ENCODE data around the gene IBA57.

The IBA57 gene

GRCh38 chr1:228165372-228166169 lies at the start of gene IBA57:
Gene IBA57 (plus strand): TSS chr1:228165804. CDS start chr1:228165817, 13 bp downstream.
- peak; percentile 99 for DNase-seq

- DNase-seq, result no peak
Observed at GRCh38 chr1:228117335-228117734, 48.3 kb upstream of the IBA57 start.

DNA sequence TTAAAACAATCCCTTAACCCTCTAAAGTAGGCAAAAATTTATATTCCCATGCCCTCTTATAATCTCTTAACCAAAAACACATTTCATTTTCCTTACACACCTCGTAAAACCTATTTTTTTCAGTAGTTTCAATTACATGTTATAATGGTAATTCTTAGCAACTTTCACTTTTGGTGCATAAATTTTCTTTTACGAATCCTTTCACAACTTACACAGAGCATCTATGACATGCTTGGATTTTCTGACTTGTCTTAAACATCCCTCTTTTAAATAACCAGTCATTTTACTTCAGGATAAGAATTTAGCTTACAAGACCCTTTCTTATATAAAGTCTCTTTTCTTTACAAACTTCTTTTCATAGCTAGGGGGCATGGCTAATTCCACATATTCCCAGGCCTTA lies 47.6 kb upstream of the IBA57 start:
- DNase-seq, result no peak

DNA sequence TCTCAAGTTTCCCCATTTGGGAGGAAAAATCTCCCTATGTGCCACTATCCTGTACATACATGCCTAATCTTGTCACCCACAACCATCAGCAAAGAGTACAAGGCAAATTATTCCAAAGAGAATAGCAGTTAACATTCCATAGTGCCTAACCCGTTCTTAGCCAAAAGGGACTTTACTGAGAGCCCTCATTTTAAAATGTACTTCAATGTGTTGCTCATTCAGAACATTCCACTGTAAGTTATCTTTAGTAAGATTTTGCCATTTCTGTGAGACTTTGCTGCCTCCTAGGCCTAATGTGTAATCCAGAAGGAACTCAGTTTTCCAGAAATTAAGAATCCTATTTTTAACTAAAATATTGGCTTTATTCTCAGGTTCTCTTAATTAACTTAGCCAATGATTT lies 45.3 kb upstream of the IBA57 start:
- DNase-seq, result no peak

- DNase-seq, result no peak
Observed at GRCh38 chr1:228120857-228121489, 44.6 kb upstream of the IBA57 start.

- no peak for DNase-seq
Observed at GRCh38 chr1:228122921-228123441, 42.6 kb upstream of the IBA57 start.

- no peak for DNase-seq
Observed at GRCh38 chr1:228123505-228123904, 42.1 kb upstream of the IBA57 start.

DNA sequence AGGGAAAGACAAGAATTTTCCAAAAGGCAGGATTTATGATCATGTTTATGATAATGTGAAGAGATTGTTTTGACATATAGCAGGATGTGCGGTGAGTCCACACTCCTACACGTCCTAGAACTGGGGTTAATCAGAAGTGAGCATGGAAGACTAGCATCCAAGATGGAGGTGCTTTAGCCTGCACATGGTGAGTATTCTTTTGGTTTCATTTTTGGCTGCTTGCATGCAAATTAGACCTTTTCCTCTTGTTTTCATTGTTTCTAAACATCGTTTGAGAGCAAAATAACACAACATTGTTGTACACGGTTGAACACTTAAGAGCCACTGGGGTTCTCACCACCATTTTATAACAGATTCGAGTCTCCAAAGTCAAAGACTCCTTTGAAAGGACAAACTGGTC lies 40.4 kb upstream of the IBA57 start:
- no peak for DNase-seq

DNA sequence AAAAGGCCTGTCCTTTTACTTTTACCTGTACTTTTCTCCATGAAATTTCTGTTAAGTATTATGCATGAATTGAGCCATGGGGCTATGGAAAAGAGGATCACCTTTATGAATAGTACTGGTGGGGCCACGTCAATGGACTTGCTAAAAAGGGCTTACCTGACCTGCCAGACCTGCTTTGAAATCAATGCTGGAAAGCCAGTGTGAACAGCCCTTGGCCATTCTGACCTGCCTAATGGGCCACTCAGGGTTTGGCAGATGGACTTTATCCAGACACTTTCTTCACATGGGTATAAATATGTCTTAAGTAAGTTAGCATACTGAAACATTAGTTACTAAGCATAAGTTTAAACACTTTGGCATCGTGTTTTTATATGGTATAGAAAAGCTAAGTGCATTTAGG lies 33.8 kb upstream of the IBA57 start:
- DNase-seq, result no peak

DNA sequence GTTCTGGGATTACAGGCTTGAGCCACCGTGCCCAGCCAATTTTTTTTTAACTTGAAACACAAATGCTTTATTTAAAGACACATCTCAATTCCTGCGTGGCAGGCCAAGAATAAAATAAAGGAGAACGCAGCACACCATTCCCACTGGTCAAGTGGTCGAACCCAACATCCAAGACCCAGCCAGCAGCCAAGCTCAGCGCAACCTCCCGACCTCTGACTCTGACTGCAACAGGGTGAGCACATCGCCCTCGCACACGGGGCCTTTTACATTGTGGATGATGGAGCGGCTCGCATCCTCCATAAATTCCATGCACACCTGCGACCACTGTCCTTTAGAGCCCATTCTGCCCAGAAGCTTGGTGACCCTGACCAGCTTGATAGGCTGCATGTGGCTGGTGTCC lies 31.0 kb upstream of the IBA57 start:
- DNase-seq, result no peak

DNA sequence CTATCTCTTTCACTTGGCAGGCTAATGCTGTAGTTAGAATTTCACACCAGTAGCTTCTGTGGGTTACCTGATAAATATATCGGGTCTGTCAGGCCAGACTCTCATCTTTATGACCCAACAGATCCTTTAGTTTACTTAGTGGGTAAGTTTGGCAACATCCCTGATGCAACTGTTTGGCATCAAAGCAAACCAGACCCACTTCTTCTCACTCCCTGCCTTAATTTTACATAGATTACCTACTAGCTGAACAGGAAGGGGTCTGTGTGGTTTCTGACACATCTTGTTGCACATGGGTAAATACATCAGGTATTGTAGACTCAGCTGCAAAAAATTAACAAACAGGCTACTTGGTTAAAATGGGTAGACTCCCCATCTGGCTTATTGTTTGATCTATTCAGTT lies 28.7 kb upstream of the IBA57 start:
- DNase-seq, result no peak

DNA sequence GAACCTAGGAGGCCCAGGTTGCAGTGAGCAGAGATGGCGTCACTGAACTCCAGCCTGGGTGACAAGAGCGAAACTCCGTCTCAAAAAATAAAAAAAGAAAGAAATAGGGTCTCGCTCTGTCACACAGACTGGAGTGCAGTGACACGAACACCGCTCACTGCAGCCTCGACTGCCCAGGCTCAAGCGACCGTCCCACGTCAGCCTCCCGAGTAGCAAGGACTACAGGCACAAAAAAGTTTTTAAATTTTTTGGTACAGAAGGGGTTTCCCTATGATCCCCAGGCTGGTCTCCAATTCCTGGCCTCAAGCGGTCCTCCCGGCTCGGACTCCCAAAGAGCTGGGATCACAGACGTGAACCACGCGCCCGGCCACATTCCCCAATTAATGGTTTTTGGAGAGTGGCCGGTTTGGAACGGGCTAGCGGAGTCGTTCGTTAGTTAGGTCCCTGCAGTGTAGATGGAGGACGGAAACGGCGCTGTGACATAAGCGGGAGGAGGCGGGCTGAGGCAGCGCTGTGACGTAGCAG lies 26.1 kb upstream of the IBA57 start:
- DNase-seq, result no peak

DNA sequence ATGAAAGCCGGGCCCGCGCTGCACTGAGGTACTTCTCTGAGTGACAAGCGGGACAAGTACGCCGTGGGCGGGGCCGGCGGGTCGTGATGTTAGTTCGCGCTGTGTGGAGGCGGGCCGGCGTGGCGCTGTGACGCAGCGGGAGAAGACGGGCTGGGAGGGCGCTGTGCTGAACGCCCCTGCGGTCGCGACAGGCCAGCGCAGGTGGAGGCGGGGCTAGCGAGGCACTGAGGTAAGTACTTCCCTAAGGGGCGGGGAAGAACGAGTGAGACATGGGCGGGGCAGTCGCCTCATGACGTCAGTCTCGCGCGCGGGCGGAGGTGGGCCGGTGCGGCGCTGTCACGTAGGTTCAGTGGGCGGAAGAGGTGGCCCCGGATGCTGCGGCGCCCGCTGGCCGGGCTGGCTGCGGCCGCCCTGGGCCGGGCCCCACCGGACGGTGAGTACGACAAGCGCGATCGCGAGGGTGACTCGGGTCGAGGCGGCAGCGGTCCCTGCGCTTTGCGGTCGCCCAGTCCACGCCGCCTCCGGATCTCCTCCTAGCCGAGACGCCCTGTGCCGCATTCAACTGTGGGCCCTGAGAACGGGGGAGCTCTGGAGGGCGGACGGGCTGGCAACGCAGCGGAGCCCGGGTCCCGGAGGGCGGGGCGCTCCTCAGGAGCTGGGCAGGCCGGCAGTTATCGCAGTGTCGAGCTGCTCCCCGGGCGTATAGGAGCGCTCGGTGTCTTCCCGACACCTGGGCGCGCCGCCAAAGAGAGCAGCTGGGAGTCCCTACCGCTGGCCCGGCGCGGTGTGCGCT lies 25.5 kb upstream of the IBA57 start, which contains the start of gene GUK1:
TSS of gene GUK1 (plus strand) at position 349 of the 793 bp plus-strand sequence. CDS start at position 373, 24 bp downstream.
- DNase-seq, result peak; percentile 99

GRCh38 chr1:228140724-228141225 lies 24.8 kb upstream of the IBA57 start:
- no peak for DNase-seq

- peak; percentile 36 for DNase-seq
Observed at GRCh38 chr1:228141226-228142044, 24.2 kb upstream of the IBA57 start.

DNA sequence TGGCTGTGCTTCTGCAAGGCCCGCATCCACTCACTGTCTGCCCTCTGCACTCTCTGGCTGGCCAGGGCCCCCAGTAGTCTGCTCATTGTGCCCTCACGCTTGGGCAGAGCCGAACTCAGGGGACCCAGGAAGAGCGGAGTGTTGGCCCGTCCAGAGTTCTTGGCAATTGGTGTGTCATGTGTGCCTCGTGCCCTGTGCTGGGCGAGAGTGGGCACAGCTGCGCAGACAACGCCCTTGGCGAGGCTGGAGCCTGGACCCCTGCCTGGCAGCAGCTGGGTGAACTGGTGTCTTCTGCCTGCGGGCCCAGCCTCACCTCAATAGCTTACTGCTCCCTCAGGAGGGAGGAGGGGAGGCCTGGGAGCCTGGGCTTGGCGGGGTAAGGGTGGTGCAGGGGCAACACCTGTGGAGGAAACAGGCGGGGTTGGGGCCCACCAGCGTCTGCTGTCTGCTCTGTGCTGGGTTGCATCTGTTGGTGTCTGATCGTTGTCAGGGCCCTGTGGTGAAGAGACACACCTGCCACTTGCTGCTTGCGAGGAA lies 23.4 kb upstream of the IBA57 start:
- no peak for DNase-seq

- no peak for DNase-seq
Observed at GRCh38 chr1:228142701-228143136, 22.9 kb upstream of the IBA57 start.

- DNase-seq, result no peak
Observed at GRCh38 chr1:228143480-228144192, 22.0 kb upstream of the IBA57 start.

GRCh38 chr1:228144193-228144992 lies 21.2 kb upstream of the IBA57 start:
- DNase-seq, result no peak

GRCh38 chr1:228144993-228145343 lies 20.6 kb upstream of the IBA57 start:
- DNase-seq, result no peak

Measured in T1000 (cell line).